Activated CD4-positive, alpha-beta T cell treated with anti-CD3 and anti-CD28 coated beads, Interleukin-2, amount 50 U/mL, for 48 hours (primary cell): Measurements from ENCODE around the gene C4orf51.

Experiments
- DNase-seq, 2 experiments: peaks; one replicate each; pipeline ENCODE4 v3.0.0-alpha.2; 2020

The C4orf51 gene

DNA sequence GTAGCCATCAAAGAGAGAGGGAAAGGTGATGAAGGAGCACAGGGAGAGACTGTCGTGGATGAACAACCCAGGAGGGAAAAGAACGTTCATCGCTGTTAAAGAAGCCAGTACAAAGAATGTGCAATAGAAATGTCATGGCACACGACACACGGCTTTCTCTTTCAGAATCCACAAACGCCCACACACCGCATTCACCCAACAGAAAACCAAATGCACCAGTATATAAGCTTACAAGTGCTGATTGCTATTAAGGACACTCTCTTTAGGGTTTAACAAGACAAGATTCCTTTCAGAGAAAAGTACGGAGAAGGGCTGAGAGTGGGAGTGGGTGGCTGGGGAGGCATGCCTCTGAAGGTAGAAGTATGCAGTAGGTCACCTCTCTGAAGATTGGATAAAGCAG lies 80.2 kb downstream of the C4orf51 start:
- no peak for DNase-seq

DNA sequence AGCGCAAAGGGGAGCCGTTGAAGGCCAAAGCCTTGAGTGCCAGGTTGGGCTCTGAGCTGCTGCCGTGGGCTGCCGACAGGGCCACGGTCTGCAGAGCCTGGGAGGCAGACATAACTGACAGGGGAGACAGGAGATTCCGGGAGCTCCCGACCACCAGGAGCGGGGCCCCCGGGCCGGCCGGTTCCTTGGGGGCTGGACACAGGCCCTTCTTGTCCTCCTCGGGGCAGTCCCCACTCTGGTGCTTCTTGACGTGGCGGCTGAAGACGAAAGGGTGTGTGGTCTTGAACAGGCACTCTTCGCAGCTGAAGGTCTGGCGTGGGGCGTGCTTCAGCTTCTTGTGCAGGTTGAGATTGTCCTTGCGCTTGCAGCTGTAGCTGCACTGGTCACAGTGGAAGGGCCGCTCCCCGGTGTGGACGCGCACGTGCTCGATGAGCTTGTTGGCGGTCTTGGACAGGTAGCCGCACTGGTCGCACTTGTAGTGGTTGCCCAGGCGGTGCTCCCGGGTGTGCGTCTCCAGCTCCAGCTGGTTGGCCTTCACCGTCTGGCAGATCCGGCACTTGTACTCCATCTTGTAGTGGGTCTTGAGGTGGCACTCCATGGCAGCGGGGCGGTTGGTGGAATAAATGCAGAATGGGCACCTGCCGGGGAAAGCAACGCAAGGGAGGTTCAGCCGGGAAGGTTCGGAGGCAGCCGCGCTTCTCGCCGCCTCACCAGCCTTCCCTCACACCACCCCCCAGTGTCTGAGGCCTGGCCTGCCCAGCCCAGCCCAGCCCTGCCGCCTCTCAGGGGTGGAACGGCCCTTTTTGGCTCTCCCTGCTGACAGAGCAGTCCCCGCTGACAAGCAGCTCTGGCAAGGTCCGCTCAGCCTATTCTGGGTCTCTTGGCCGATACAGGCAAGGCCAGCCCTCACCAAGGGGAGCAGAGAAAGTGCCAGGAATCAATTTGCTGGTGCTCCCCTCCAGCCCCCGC lies 81.3 kb downstream of the C4orf51 start:
- DNase-seq, result no peak

DNA sequence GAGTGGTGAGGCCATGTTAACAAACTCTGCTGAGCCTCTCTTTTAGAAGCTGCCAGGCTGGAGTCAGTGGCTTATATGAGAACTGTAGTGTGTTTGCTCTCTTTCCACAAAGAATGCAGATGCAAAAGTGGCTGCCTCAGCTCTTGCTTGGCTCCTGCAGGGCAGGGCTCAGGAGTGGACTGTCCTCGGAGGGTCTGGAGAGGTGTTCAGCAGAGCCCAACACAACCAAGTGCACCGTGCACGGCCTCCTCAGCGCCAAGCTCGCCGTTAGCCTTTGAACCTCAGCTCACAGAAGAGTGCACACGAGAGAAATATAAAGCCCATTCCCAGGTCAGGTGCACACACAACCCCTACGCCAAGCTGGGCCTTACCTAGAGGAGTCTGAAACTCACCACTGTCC lies 82.8 kb downstream of the C4orf51 start:
- DNase-seq, result no peak

DNA sequence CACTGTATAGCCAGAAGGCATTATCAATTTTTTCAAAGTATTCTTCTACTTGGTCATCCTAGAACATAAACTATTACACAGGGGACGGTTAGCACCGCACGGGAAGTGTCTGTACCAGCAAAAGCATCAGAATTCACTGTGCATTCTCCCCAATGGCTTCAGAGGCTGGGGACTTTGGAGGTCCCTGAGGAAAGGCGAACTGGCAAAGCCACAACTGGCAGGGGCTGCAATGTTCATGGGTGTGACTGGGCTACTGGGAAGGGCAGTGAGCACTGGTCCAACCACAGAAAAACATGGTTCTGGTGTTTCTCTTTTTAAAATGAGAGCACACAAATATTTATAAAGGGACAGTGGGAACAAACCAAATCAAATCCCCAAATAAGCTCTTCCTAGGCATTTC lies 83.5 kb downstream of the C4orf51 start:
- no peak for DNase-seq

DNA sequence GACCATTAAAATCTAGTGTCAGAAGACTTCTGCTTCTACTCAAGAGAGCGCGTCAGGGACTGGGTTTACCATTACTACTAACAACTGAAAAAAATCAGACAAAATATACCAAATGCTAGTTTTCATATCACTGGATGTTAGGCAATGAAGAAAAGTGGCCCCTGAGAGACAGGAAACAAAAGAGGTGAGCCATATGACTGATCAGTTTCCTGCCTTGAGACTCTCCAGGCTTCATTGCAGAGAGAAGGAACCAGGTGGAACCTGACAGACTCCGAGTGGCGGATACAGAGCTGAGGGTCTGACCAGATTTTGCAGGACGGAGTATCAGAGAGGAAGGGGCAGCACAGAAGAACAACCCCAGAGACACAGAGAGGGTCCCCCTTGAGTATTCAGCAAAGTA lies 86.3 kb downstream of the C4orf51 start:
- DNase-seq, result no peak

DNA sequence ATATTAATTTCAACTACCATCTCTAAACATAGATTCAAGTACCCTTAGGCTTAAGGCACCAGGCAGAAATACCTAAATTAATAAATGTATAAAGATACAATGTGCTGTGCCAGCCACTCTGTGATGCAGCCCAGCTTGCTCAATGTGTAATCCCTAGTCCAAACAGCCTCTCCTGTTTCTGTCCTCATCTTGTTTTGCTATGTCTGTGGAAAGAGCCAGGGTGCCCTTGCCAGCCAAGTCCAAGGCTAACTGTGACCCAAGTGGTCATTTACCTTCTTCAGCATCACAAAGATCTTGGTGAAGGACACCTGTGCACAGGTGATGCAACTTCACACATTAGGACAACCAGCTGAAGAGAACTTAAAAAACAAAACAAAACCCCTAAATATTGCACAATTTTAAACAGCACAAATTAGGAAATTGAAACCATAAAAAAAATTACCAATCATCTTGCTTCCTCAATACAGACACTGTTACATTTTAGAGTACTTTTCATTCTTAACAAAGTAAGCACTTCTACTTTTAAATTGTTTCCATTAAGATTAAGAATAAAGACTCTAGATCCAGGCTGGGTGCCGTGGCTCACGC lies 89.6 kb downstream of the C4orf51 start:
- DNase-seq, result no peak

DNA sequence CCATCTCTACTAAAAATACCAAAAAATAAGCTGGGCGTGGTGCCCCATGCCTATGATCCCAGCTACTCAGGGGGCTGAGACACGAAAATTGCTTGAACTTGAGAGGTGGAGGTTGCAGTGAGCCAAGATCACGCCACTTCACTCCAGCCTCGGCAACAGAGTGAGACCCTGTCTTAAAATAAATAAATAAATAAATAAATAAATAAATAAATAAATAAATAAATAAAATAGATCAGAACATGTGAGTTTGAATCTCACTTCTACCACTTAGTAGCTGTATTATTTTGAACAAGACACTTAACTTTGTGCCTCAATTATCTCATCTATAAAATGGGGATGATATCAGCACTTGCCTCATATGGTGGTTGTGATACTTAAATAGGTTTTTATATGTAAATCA lies 90.2 kb downstream of the C4orf51 start:
- DNase-seq, result no peak

DNA sequence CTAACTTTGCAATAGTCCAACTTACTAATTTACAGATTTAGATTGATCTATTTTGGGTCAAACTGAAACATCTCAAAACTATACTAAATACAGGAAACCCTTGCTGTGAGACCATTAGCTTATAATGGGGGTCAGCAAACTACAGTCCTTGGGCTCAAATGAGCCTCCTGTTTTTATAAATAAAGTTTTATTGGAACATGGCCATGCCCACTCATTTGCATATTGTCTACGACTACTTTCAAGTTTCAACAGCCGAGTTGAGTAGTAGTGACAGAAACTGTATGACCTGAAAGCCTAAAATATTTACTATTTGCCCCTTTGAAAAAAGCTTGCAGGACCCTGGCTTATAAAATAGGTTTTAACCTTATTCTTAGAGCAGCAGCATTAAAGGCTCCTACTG lies 92.4 kb downstream of the C4orf51 start:
- DNase-seq, result no peak

DNA sequence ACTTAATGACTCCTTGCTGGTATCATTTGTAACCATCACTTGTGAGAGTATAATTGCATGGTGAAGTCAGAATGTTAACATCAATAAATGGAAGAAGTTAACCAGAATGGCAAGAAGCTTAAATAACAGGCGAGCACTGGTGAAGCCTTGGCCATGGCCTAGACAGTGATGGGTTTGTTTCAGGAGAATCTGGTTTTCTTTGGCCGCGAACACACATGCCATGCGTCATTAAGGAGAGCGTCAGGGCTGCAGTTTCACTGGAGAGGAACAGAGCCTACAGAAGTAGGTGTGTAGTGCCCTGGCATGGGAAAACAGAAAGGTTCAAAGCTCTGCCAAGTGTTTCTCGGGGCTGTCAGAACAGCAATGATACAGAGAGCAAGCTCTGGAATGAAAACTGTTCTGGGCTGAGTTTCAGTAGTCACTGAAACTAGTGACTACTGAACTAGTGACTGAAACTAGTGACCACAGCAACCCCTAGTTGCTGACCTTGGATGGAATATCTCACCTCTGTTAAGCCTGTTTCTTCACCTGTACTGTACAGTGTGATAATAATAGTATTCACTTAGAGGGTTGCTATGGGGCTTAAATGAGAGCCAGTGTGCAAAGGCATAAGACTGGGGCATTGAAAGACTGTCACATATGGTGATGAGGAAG lies 93.8 kb downstream of the C4orf51 start:
- no peak for DNase-seq

DNA sequence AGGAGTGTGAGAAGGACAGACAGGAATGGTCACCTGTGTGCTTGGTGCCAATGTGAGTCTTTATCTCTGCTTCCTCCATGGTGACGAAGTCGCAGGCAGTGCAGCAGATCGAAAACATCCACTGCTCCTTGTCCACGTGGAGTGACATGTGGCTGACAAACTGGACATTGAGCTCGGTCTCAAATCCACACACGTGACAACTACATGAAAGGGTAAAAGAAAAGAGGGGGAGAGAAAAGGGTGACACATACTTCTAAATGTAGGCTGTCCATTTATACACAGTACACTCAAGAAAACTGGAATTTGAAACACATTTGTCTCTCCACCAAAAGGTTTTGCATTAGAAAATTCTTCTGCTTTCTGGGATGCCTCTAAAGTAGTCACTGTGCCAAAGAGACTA lies 94.5 kb downstream of the C4orf51 start:
- no peak for DNase-seq

DNA sequence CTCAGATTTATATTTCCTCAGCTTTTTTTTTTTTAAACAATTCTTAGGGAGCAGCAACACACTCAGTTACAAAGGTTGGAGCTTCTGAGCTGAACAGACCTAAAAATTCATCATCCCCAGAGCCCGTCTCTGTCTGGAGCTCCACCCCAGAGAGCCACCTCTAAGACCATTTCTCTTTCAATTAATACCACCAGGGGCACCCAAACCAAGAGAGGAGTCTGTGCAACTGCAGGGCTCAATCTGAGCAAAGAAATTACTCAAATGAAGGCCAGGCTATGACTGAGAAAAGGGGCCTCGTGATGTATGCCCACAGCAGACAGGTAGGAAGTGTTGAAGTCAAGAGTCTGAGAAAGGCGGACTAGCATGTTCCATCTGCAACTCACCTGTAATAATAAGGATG lies 95.5 kb downstream of the C4orf51 start:
- DNase-seq, result no peak

DNA sequence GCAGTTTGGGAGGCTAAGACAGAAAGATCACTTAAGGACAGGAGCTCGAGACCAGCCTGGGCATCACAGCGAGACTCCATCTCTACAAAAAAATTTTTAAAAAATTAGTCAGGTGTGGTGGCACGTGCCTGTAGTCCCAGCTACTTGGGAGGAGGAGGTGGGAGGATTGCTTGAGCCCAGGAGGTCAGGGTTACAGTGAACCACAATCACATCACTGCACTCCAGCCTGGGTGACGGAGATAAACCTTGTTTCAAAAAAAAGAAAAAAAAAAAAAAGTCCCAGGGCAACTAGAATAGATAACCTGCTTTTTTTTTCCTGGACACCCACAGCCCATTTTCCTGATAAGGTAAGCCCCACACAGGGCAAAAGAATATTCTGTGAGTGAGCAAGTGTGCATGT lies 96.3 kb downstream of the C4orf51 start:
- no peak for DNase-seq

DNA sequence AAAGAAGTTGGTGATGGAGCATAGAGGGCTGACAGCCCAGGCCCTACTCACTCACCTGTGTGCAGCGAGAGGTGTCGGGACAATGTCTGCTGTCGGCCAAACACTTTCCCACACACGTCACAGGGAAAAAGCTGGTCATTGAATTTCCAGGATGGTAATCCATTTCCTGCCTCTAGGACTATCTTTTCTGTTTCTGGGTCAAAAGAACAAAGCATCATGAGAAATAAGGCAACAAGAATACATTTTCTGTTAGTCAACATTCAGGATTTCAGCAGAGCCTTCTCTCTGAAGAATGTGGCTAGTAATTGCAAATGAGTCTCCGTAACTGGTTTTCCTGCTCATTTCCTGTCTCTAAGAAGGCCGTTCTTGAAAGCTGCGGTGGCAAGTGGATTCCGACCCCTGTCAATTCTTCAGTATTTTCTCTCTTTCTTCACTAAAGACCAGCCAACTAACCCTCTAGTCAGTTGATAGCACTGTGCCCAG lies 99.4 kb downstream of the C4orf51 start:
- DNase-seq, result no peak

DNA sequence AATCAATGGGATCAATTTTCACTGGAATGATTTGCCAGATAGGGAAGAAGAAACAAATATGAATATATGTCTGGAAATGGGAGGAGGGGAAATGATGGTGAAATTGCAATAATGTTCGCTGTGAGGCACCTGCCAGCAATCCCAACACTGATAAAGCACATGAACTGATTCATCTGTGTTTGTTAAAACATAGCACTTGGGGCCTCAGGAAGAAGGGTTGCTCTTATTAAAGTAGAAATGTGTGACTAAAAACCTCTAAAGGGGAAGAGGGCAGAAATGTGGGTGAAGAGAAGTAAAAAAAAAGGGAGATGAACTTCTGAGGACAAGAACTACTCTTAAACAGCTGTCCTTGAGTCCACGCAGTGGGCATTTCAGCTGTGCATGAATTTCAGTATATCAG lies 101.4 kb downstream of the C4orf51 start:
- no peak for DNase-seq
